ENCODE data around the gene GPR132.

GPR132 gene

GRCh38 chr14:105053996-105054395 lies 11.2 kb downstream of the GPR132 start:
- Histone ChIP-seq H3K4me1 (ENCODE audit: control insufficient read depth, insufficient read depth, low read length) (no peaks in the 10 kb centered on the region), H3K9ac (ENCODE audit: low read depth, low read length) (no peak overlapping the region), H3K36me3 (ENCODE audit: control insufficient read depth, insufficient read depth, low read length) (peaks cover 2% of the 10 kb centered on the region), H3K27me3 (ENCODE audit: control insufficient read depth, insufficient read depth, low read length) (peaks cover 9% of the 10 kb centered on the region), H3K4me3 (ENCODE audit: low read depth, low read length) (no peak overlapping the region), H3K9me3 (ENCODE audit: control insufficient read depth, insufficient read depth, low read length) (no peaks in the 10 kb centered on the region)

DNA sequence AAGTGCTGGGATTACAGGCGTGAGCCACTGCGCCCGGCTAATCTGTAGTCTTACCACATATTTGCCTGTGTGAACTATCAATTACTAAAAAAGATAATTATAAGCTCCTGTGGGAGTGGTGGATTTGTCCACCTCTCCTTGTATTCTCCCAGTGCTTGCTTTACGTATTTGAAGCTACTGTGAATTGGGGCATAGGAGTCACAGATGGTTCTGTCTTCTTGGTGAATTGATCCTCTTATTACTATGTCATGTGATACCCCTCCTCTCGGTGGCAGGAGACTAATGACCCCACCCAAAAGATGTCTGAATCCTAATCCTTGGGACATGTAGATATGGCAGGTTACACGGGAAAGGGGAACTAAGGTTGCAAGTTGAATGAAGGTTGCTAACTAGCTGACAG lies 11.8 kb downstream of the GPR132 start:
- H3K36me3 ChIP-seq (ENCODE audit: control insufficient read depth, insufficient read depth, low read length), result peaks cover 2% of the 10 kb centered on the region
- H3K4me1 ChIP-seq (ENCODE audit: control insufficient read depth, insufficient read depth, low read length), result no peaks in the 10 kb centered on the region
- peaks cover 9% of the 10 kb centered on the region for H3K27me3 ChIP-seq (ENCODE audit: control insufficient read depth, insufficient read depth, low read length)
- H3K9me3 ChIP-seq (ENCODE audit: control insufficient read depth, insufficient read depth, low read length), result no peaks in the 10 kb centered on the region
- no peak overlapping the region for H3K9ac ChIP-seq (ENCODE audit: low read depth, low read length)
- H3K4me3 ChIP-seq (ENCODE audit: low read depth, low read length), result no peak overlapping the region

DNA sequence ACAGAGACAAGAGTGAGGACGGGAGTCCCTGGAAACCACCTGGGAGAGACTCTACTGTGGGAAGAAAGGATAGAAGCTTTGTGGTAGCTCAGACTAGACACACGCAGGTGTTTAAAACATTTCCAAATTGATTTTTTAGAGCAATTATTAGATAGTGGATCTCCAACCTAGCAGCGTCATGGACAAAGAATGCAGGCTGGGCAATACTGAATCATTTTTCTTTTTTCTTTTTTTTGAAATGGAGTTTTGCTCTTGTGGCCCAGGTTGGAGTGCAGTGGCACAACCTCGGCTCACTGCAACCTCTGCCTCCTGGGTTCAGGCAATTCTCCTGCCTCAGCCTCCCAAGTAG lies 13.1 kb downstream of the GPR132 start:
- Histone ChIP-seq H3K4me3 (ENCODE audit: low read depth, low read length) (no peak overlapping the region), H3K9ac (ENCODE audit: low read depth, low read length) (no peak overlapping the region), H3K36me3 (ENCODE audit: control insufficient read depth, insufficient read depth, low read length) (peaks cover 2% of the 10 kb centered on the region), H3K4me1 (ENCODE audit: control insufficient read depth, insufficient read depth, low read length) (no peaks in the 10 kb centered on the region), H3K27me3 (ENCODE audit: control insufficient read depth, insufficient read depth, low read length) (peaks cover 8% of the 10 kb centered on the region), H3K9me3 (ENCODE audit: control insufficient read depth, insufficient read depth, low read length) (no peaks in the 10 kb centered on the region)

GRCh38 chr14:105051182-105052109 lies 13.8 kb downstream of the GPR132 start:
- Histone ChIP-seq H3K9ac (ENCODE audit: low read depth, low read length) (no peak overlapping the region), H3K4me3 (ENCODE audit: low read depth, low read length) (no peak overlapping the region), H3K4me1 (ENCODE audit: control insufficient read depth, insufficient read depth, low read length) (no peaks in the 10 kb centered on the region), H3K36me3 (ENCODE audit: control insufficient read depth, insufficient read depth, low read length) (peaks cover 2% of the 10 kb centered on the region), H3K9me3 (ENCODE audit: control insufficient read depth, insufficient read depth, low read length) (no peaks in the 10 kb centered on the region), H3K27me3 (ENCODE audit: control insufficient read depth, insufficient read depth, low read length) (peaks cover 7% of the 10 kb centered on the region)

DNA sequence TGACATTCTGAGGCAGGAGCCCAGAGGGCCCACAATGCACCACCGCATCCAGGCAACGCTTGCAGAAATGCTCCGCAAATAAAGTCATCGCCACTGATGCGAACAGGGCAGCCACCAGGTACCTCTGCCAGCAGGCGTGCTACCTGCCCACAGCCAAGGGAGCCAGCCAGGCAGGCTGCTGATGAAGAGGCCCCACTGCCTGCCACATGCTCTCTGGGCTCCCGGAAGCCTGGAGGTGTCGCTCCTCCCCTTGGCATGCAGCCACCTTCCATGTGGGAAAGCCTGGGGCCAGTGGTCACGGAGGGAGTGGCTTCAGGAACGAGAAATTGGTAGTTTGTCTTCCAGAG lies 14.7 kb downstream of the GPR132 start:
- peaks cover 5% of the 10 kb centered on the region for H3K27me3 ChIP-seq (ENCODE audit: control insufficient read depth, insufficient read depth, low read length)
- H3K36me3 ChIP-seq (ENCODE audit: control insufficient read depth, insufficient read depth, low read length), result peaks cover 2% of the 10 kb centered on the region
- no peak overlapping the region for H3K4me3 ChIP-seq (ENCODE audit: low read depth, low read length)
- H3K4me1 ChIP-seq (ENCODE audit: control insufficient read depth, insufficient read depth, low read length), result no peaks in the 10 kb centered on the region
- no peaks in the 10 kb centered on the region for H3K9me3 ChIP-seq (ENCODE audit: control insufficient read depth, insufficient read depth, low read length)
- no peak overlapping the region for H3K9ac ChIP-seq (ENCODE audit: low read depth, low read length)

GRCh38 chr14:105049753-105050550 lies 15.3 kb downstream of the GPR132 start:
- no peak overlapping the region for H3K9ac ChIP-seq (ENCODE audit: low read depth, low read length)
- peaks cover 1% of the 10 kb centered on the region for H3K27me3 ChIP-seq (ENCODE audit: control insufficient read depth, insufficient read depth, low read length)
- no peaks in the 10 kb centered on the region for H3K9me3 ChIP-seq (ENCODE audit: control insufficient read depth, insufficient read depth, low read length)
- H3K4me3 ChIP-seq (ENCODE audit: low read depth, low read length), result no peak overlapping the region
- no peaks in the 10 kb centered on the region for H3K4me1 ChIP-seq (ENCODE audit: control insufficient read depth, insufficient read depth, low read length)
- H3K36me3 ChIP-seq (ENCODE audit: control insufficient read depth, insufficient read depth, low read length), result peaks cover 2% of the 10 kb centered on the region

GRCh38 chr14:105047283-105048016 lies 17.8 kb downstream of the GPR132 start:
- no peak overlapping the region for H3K9ac ChIP-seq (ENCODE audit: low read depth, low read length)
- H3K27me3 ChIP-seq (ENCODE audit: control insufficient read depth, insufficient read depth, low read length), result peaks cover 4% of the 10 kb centered on the region
- H3K36me3 ChIP-seq (ENCODE audit: control insufficient read depth, insufficient read depth, low read length), result peaks cover 2% of the 10 kb centered on the region
- no peaks in the 10 kb centered on the region for H3K9me3 ChIP-seq (ENCODE audit: control insufficient read depth, insufficient read depth, low read length)
- H3K4me3 ChIP-seq (ENCODE audit: low read depth, low read length), result no peak overlapping the region
- no peaks in the 10 kb centered on the region for H3K4me1 ChIP-seq (ENCODE audit: control insufficient read depth, insufficient read depth, low read length)

- H3K4me3 ChIP-seq (ENCODE audit: low read depth, low read length), result no peak overlapping the region
- peaks cover 4% of the 10 kb centered on the region for H3K27me3 ChIP-seq (ENCODE audit: control insufficient read depth, insufficient read depth, low read length)
These were observed 18.3 kb downstream of the GPR132 start for GRCh38 chr14:105046891-105047282.

DNA sequence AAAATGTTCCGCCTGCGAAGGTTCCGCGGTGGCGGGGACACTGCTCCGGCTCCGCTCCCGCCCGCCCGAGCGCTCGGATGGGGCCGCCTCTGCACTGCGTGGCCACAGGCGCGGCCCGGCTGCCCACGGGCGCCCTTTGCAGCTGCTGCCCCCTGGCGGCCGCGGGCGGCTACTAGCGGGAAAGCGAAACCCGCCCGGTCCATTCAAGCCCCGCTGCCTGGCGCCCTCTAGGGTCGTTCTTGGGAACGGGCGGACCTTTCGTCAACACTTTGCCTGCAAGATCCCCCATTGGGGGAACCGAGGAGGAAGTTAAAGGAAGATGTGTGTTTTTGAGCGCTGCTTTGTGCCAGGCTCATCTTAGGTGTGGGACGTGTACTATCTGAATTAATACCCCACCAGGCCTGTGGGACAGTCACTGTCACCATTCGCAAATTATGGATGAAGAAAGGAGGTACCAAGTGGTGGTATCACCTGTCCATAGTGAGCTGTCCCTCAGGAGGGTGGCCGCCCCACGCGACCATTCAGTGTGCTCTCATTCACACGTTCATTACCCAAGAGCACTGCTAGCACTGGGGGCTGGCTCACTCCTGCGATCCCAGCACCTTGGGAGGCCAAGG lies 19.4 kb downstream of the GPR132 start:
- H3K27me3 ChIP-seq (ENCODE audit: control insufficient read depth, insufficient read depth, low read length), result peaks cover 4% of the 10 kb centered on the region
- no peaks in the 10 kb centered on the region for H3K4me1 ChIP-seq (ENCODE audit: control insufficient read depth, insufficient read depth, low read length)
- H3K9me3 ChIP-seq (ENCODE audit: control insufficient read depth, insufficient read depth, low read length), result no peaks in the 10 kb centered on the region
- H3K4me3 ChIP-seq (ENCODE audit: low read depth, low read length), result no peak overlapping the region
- H3K36me3 ChIP-seq (ENCODE audit: control insufficient read depth, insufficient read depth, low read length), result peaks cover 2% of the 10 kb centered on the region
- no peak overlapping the region for H3K9ac ChIP-seq (ENCODE audit: low read depth, low read length)

More at GRCh38 chr14:105046891-105047282, 18.3 kb downstream of the GPR132 start:
- Histone ChIP-seq H3K9me3 (ENCODE audit: control insufficient read depth, insufficient read depth, low read length) (no peaks in the 10 kb centered on the region), H3K9ac (ENCODE audit: low read depth, low read length) (no peak overlapping the region), H3K4me1 (ENCODE audit: control insufficient read depth, insufficient read depth, low read length) (no peaks in the 10 kb centered on the region), H3K36me3 (ENCODE audit: control insufficient read depth, insufficient read depth, low read length) (peaks cover 2% of the 10 kb centered on the region)

GRCh38 chr14:105043641-105044040 lies 21.6 kb downstream of the GPR132 start:
- Histone ChIP-seq H3K36me3 (ENCODE audit: control insufficient read depth, insufficient read depth, low read length) (no peaks in the 10 kb centered on the region), H3K4me3 (ENCODE audit: low read depth, low read length) (no peak overlapping the region), H3K9me3 (ENCODE audit: control insufficient read depth, insufficient read depth, low read length) (no peaks in the 10 kb centered on the region), H3K27me3 (ENCODE audit: control insufficient read depth, insufficient read depth, low read length) (peaks cover 4% of the 10 kb centered on the region), H3K9ac (ENCODE audit: low read depth, low read length) (no peak overlapping the region), H3K4me1 (ENCODE audit: control insufficient read depth, insufficient read depth, low read length) (no peaks in the 10 kb centered on the region)

GRCh38 chr14:105042813-105043212 lies 22.4 kb downstream of the GPR132 start:
- Histone ChIP-seq H3K4me3 (ENCODE audit: low read depth, low read length) (no peak overlapping the region), H3K9me3 (ENCODE audit: control insufficient read depth, insufficient read depth, low read length) (no peaks in the 10 kb centered on the region), H3K27me3 (ENCODE audit: control insufficient read depth, insufficient read depth, low read length) (peaks cover 4% of the 10 kb centered on the region), H3K9ac (ENCODE audit: low read depth, low read length) (no peak overlapping the region), H3K4me1 (ENCODE audit: control insufficient read depth, insufficient read depth, low read length) (no peaks in the 10 kb centered on the region), H3K36me3 (ENCODE audit: control insufficient read depth, insufficient read depth, low read length) (no peaks in the 10 kb centered on the region)

All from iPS-15b (cell line).